HG03039 (cell line): Measurements from ENCODE around the gene COQ8B.
"Not testable (repeated sequence)": the region's sequence is repeated elsewhere in the genome, so short reads cannot be mapped to it uniquely, and the experiment has no call there.

Source experiments
- ATAC-seq: cut with Tn5 transposase; IDR thresholded peaks from one replicate; pipeline ENCODE4 v1.9.1; 2021; ENCODE audit warnings: mild to moderate bottlenecking, moderate library complexity; ENCODE audit not compliant: unreplicated experiment

The COQ8B gene

DNA sequence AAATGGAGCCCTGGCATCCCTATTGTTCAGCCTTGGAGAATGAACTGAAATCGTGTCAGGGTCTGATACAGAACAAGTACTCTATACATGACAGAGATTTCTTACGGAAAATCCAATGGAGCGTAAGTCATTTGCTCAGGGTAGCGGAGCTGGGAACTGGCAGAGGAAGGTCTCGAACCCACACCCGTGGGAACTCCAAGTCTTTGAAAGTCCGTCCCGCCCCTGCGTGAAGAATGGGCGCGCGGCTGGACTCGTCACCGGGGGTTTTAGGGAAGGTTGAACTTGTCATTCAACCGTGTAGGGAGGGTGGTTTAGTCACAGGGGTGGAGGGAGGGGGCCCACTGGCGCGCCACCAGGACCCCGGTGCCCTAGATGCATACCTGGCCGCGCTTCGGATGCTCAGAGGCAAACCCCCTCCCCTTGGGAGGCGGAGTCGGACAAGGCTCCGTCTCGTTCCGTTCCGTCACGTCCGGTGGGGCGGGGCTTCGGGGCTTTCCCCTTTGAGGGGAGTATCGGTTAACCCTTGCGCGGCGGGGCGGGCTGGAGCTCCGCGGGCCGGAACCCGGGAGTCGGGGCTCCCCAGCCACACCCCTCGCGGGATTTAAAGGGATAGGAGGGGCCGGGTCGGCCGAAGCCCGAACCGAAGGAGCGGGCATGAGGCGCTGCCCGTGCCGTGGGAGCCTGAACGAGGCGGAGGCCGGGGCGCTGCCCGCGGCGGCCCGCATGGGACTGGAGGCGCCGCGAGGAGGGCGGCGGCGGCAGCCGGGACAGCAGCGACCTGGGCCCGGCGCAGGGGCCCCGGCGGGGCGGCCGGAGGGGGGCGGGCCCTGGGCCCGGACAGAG lies at the start of gene COQ8B, which contains the start of gene ITPKC:
COQ8B (minus strand) TSS at position 405 of the 843 bp plus-strand sequence. CDS start 2,254 bp downstream, outside the sequence.
ITPKC (plus strand) TSS at position 631 of the 843 bp plus-strand sequence; CDS start at position 655, 24 bp downstream.
- ATAC-seq, result peak; percentile 63

DNA sequence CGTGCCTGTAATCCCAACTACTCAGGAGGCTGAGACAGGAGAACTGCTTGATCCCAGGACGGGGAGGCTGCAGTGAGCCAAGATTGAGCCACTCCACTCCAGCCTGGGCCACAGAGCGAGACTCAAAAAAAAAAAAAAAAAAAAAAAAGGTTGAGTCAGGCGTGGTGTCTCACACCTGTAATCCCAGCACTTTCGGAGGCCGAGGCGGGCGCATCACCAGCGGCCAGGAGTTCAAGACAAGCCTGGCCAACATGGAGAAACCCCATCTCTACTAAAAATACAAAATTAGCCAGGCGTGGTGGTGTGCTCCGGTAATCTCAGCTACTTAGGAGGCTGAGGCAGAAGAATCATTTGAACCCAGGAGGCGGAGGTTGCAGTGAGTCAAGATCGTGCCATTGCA lies 49.7 kb upstream of the COQ8B start:
- not testable (repeated sequence) for ATAC-seq

DNA sequence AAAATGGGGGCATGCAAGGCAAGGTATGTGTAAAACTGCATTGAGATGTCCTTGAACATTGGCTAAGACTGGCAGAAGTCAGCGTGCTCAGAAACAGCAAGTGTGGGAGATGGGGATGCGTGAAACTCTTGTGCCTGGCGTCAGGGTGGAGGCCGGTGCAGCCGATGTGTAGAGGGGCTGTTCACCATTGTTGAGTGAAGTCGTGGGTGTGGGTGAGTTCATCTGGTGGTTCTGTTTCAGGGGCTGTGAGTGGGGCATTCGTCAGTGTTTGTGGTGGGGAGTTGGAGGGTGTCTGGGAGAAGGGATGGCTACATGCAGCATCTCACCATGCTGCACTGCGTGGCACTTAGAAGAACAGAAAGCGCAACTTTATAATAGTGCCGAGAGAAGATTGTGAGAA lies 47.3 kb upstream of the COQ8B start:
- ATAC-seq, result no peak

DNA sequence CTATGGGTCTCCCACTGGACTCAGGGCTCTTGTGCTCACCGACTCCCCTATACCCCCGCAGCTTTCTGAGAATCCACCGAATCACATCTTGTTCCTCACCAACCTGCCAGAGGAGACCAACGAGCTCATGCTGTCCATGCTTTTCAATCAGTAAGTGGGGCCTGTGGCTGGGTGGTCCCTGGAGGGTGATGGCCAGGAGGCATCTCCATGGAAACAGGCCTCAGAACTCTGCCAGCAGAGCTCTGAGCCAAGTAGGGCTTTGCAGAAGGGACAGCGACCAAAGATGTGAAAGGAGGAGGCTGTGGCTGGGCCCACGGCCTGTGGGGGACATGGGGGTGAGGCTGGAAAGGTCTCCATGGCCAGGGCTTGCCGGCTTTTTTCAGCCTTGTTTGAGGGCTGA lies 46.8 kb upstream of the COQ8B start:
- ATAC-seq, result no peak

DNA sequence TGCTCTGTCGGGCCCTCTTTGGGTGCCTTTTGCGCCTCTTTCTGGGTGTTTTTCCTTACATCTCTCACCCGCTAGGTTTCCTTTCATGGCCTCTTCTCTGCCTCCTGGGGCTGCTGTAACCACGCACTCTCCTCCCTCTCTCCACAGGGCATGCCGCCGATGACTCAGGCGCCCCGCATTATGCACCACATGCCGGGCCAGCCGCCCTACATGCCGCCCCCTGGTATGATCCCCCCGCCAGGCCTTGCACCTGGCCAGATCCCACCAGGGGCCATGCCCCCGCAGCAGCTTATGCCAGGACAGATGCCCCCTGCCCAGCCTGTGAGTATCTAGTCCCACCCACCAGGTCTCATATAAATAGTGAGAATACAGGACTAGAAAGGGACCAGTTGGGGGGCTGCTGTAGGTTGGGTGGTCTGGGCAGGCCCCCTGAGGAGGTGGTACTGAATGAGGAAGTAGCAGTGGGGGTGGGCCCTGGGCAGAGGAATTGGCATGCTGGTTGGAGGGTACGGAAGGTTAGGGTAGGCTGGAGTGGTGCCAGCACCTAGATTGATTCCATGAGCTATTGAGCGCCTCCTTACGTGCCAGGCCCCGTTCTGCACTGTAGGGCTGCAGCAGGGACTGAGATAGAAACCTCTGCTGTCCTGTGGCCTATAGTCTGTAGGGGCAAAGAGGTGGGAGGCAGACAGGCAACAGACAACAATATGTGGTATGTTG lies 46.2 kb upstream of the COQ8B start:
- ATAC-seq, result no peak

DNA sequence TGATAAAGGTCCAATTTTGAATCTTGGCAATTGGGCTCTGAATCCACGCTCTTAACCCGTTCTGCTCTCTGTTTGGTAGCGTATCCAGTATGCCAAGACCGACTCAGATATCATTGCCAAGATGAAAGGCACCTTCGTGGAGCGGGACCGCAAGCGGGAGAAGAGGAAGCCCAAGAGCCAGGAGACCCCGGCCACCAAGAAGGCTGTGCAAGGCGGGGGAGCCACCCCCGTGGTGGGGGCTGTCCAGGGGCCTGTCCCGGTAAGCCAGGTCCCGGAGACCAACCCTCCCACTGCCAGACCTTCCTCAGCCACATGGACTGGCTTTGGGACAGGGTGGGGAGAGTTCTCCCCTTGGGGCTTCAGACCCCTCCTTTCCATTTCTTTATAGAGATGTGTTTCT lies 42.7 kb upstream of the COQ8B start:
- no peak for ATAC-seq

DNA sequence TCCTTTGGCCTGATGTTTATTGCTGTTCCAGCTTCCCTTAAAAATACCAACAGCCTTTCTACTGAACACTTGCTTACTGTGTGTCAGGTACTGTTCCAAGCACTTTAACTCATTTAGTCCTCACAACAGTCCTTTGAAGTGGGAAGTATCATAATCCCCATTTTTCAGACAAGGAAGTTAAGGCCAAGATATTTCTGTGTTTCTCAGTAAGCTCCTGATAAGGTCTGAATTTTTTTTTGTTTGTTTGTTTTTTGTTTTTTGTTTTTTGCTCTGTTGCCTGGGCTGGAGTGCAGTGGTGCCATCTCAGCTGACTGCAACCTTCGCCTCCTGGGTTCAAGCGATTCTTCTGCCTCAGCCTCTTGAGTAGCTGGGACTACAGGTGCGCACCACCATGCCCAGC lies 41.8 kb upstream of the COQ8B start:
- ATAC-seq, result no peak

DNA sequence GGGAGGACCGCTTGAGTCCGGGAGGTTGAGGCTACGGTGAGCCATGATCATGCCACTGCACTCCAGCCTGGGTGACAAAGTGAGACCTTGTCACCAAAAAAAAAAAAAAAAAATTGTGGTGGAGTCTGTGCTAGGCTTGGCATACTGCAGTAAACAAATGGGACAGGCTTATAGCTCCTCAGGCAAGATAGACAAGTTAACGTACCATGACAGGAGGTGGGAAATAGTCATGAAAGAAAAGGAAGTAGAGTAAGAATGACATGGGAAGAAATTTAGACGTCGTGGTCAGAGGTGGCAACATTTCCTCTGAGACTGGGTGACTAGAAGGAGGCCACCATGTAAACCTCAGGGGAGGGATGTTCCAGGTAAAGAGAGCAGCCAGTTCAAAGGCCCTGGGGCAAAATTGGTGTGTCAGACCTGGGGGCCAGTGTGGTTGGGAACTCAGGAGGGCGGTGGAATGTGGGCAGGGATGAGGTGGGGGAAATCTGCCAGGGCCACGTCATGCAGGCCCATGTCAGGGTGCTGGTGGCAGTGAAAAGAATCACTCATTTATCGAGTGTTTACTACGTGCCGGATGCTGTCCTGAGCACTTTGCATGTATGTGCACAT lies 39.9 kb upstream of the COQ8B start:
- ATAC-seq, result no peak

DNA sequence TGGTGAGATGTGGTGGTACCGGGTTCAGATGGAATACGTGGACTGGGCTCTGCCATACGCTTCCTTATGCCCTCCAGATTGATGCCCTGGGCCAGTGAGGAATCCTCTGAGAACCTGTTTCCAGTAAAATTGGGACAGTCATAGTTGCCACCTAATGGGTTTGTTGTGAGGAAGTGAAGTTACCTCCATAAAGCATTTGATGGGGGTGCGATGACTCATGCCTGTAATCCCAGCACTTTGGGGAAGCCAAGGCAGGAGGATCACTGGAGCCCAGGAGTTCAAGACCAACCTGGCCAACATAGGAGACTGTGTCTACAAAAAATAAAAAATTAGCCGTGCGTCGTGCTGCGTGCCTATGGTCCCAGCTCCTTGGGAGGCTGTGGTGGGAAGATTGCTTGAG lies 39.1 kb upstream of the COQ8B start:
- ATAC-seq, result no peak

DNA sequence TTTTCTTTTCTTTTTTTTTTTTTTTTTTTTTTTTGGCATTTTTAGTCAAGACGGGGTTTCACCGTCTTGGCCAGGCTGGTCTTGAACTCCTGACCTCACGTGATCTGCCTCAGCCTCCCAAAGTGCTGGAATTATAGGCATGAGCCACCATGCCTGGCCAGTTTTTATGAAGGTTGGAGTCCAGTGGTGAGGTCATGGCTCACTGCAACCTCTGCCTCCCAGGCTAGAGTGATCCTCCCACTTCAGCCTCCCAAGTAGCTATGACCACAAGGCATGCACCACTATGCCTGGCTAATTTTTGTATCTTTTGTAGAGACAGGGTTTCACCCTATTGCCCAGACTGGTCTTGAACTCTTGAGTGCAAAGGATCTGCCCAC lies 38.5 kb upstream of the COQ8B start:
- ATAC-seq, result no peak

DNA sequence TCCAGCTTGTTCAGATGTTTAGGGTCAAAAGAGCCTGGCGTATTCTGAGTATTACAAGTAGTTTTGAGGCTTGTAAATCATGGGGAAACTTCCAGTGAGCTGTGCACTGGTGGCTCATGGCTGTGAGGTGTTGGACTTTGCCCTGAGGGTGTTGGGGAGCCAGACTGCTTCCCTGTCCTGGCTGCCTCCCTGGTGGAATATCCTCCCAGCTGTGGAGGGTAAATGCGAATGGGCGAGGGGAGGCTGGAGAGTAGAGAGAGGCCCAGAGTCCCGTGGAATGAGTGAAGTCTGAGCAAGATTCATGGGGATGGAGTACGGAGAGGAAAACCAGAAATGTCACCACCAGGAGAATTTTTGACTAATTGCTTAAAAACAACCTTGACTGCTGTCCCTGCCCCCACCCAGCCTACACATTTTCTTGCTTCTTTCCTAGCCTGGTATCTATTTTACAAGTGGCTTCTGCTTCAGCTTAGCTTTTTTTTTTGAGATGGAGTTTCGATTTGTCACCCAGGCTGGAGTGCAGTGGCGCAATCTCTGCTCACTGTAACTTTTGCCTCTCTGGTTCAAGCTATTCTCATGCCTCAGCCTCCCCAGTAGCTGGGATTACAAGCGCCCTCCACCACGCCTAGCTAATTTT lies 38.0 kb upstream of the COQ8B start:
- no peak for ATAC-seq

DNA sequence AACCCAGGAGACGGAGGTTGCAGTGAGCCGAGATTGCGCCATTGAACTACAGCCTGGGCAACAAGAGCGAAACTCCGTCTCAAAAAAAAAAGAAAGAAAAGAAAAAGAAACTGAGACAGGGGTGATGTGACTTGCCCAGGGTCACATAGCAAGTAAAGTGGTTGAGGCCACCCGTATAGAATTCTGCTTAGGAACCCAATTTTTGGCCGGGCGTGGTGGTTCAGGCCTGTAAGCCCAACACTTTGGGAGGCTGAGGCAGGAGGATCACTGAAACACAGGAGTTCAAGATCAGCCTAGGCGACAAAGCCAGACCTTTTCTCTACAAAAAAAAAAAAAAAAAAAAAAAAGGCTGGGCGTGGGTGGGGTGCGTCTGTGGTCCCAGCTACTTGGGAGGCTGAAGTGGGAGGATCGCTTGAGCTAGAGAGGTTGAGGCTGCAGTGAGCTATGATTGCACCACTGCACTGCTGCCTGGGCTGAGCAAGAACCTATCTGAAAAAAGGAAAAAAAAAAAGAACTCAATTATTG lies 35.6 kb upstream of the COQ8B start:
- ATAC-seq, result no peak

DNA sequence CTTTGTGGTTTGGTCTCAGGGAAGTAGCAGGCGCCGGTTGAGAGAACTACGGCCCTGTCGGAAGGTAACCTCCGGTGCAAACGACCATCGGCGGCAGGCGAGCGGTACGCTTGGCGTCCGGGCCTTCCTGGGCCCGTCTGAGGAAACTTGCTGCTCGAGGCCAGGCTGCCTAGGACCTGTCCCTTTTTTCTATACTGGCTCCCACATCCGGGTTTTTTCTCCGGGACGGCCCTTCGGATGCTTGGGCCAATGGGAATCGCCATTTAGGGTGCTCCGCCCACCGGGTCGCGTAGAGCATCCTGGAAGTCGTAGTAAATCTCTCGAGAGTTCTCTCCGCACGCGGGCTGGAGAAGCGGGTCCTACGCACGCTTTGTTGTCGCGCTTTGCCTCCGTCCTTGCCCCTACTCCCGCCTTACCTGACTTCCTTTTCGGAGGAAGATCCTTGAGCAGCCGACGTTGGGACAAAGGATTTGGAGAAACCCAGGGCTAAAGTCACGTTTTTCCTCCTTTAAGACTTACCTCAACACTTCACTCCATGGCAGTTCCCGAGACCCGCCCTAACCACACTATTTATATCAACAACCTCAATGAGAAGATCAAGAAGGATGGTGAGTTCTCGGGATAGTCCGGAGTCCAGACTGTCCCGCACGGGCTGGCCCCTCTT lies 34.3 kb upstream of the COQ8B start, which contains the start of gene SNRPA:
SNRPA (plus strand) TSS at position 330 of the 664 bp plus-strand sequence; CDS start at position 536, 206 bp downstream.
- ATAC-seq, result peak; percentile 49

DNA sequence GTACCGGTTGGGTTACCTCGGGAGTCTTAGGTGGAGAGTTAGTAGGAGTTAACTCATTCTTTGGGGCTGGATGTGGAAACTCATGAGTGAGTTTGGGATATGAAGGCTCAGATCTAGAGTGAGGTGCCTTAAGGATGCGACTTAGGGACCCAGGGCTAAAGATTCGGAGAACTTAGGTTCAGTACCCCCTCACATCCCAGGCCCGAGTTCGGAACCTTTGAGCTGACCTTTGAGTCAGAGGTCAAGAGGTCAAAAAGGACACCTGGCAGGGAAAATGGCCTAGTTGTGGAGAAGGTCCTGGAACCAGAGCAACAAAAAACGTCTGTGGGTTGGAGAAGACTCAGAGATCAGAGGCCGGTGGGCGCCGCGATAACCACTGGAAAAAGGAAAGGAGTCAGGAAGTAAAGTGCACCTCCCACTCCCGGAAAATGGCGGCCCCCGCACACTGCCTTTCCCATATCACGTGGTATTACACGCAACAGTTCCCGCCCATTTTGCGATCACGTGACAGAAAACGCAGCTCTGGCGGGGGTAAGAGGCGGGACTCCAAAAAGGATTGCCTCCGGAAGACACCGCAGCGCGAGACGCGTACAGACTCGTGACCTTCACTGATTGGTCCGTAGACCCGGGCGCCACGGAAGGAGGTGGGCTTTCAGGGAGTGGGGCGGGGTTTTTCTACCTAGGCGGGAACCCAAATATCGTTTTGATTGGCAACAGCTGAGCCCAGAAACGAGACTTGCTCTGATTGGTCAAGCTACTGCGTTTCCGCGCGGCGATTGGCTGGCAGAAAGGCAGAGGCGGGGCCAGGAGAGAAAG lies 33.6 kb upstream of the COQ8B start, which contains the start of gene ACTMAP:
ACTMAP (minus strand) TSS at position 420 of the 816 bp plus-strand sequence. CDS start 674 bp downstream, outside the sequence.
- ATAC-seq, result peak; percentile 74

DNA sequence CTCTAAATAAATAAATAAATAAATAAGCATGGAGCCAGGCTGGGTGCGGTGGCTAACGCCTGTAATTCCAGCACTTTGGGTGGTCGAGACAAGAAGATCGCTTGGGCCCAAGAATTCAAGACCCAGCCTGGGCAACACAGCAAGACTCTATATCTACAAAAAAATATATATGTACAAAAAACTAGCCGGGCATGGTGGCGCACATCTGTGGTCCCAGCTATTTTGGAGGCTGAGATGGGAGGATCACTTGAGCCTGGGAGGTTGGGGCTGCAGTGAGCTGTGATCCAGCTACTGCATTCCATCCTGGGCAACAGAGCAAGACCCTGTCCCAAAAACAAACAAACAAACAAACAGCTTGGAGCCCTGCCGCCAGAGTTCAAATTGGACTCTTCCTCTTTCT lies 30.9 kb upstream of the COQ8B start:
- ATAC-seq, result no peak

DNA sequence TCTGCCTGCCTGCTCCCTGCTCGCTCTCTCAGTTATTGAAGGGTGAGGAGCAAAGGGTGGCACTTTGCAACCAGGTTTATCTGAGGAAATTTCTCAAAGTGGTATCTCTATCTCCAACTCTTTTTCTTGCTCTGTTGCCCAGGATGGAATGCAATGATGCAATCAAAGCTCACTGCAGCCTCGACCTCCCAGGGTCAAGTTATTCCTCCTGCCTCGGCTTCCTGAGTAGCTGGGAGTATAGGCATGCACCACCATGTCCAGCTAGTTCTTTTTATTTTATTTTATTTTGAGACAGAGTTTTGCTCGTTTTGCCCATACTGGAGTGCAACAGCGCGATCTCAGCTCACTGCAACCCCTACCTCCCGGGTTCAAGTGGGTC lies 28.7 kb upstream of the COQ8B start:
- ATAC-seq, result no peak

DNA sequence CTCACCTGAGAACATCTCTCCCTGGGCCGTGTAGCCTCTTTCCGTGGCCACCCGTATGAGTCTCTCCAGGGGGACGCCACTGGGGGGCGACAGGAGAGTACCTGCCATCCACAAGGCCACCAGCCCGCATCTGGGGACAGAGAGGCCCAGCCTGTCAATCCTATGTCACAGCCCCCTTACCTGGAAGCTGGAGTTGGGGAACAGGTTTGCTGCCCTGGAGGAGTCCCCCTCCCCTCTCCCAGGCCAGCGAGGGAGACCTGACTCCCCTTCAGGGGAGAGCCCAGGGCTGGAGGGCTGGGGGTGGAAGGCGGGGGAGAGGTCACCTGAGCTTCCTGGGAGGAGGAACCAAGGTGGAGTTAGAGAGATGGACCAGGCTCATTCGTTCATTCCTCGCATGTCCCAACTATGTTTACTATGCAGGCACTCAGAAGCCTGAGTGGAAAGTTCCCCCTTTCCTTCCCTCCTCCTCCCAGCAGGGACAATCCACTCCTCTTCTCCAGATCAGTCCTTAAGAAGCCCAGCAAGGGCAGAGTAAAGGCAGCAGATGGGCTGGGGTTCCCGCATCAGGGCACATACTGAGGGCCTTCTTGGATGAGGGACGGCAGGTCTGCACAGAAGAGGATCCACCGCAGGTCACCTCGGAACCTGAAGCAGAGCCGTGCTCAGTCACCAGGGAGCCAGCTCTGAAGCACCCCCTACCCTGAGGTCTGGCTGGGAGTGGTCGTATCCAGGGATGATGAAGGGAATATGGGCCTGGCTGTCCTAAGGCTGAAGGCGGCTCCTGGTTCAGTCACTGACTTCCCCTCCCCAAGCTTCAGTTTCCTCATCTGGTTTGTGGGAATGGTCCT lies 28.1 kb upstream of the COQ8B start:
- ATAC-seq, result no peak

DNA sequence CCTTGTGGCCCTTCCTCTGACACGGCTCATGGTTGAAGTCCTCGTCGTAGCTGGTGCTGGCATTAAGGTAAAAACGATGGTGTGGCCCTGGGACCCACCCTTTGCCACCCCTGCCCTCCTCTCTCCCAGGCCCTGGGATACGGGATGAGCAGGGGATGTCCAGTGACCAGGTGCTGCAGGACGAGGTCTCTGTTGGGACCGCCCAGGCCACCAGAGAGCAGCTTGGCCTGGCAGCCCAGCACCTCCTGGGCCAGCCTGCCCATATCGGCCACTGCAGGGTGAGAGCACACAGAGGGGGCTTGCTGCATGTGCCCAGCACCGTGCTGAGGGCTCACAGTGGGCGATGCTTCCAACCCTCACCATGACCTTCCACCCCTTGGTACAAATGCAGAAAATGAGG lies 27.2 kb upstream of the COQ8B start:
- no peak for ATAC-seq
